Endothelial cell of umbilical vein (primary cell): ENCODE data around the gene PHKA2. TPM values are rescaled to one million over a fixed set of nuclear protein-coding genes. Genes with fewer than 3 reads are reported as not detected.

Source experiments
- BruUV-seq: library from RNA; stranded (reverse); fragments of 400-500 nt; replicated peaks from 2 replicates; lab custom pipeline; 2021; lab: Mats Ljungman, UMichigan
- CTCF ChIA-PET: fragments of 300-600, 350-600 bp; sonication (Branson Sonifier 250); formaldehyde crosslinking; loops from one replicate; lab custom pipeline; 2021; ENCODE audit warnings: antibody characterized with exemption, inconsistent platforms; lab: Charles Lee
- POLR2A ChIA-PET: fragments of 300-600, 350-600 bp; sonication (Branson Sonifier 250); formaldehyde crosslinking; loops from one replicate; lab custom pipeline; 2021; ENCODE audit warnings: antibody characterized with exemption, inconsistent platforms; lab: Charles Lee
- DNase-seq: peaks from one replicate; pipeline ENCODE4 v3.0.0-alpha.2; 2011; ENCODE audit warnings: low read depth, low spot score
- FAIRE-seq: peaks from 2 replicates; lab custom pipeline; 2011; peaks lifted over from hg19 to GRCh38; lab: Jason Lieb, UNC
- H2AFZ ChIP-seq: 2 replicates; pipeline ENCODE4 v1.6.0; 2012; ENCODE audit warnings: low read depth, low read length, control low read depth, inconsistent platforms
- H3K27ac ChIP-seq: 2 replicates; pipeline ENCODE4 v1.5.1; 2011; ENCODE audit warnings: low read depth, mild to moderate bottlenecking, control low read depth, low read length, moderate library complexity; ENCODE audit not compliant: insufficient read depth
- H3K27me3 ChIP-seq, 2 experiments: 2 replicates each; pipeline versions ENCODE4 v1.6.0 to v1.6.1; 2011; ENCODE audit warnings: low read length in 2 of 2, mixed read lengths in 1 of 2; ENCODE audit not compliant: control insufficient read depth in 2 of 2, insufficient read depth in 2 of 2
- H3K36me3 ChIP-seq, 2 experiments: 2 replicates in 1 of 2; 3 replicates in 1 of 2; pipeline ENCODE4 v1.5.1; 2011; ENCODE audit warnings: low read length in 2 of 2, mild to moderate bottlenecking in 1 of 2, moderate library complexity in 1 of 2; ENCODE audit not compliant: control insufficient read depth in 2 of 2, insufficient read depth in 2 of 2; ENCODE audit errors: extremely low read depth in 1 of 2
- H3K4me1 ChIP-seq: 3 replicates; pipeline ENCODE4 v1.5.1; 2011; ENCODE audit warnings: mild to moderate bottlenecking, low read length; ENCODE audit not compliant: control insufficient read depth, insufficient read depth; ENCODE audit errors: extremely low read depth
- H3K4me2 ChIP-seq: 2 replicates; pipeline ENCODE4 v1.6.1; 2011; ENCODE audit warnings: low read length, control low read depth, mixed read lengths; ENCODE audit not compliant: insufficient read depth
- H3K4me3 ChIP-seq, 3 experiments: fragments of 200-600 bp in 1 of 3; sonication (generic), shearing (Covaris generic) in 1 of 3; replicated peaks in 1 of 3; 2 replicates each; pipeline ENCODE4 v1.5.1; 2011 to 2016; ENCODE audit warnings: control low read depth in 3 of 3, low read length in 3 of 3, mild to moderate bottlenecking in 2 of 3, inconsistent platforms in 1 of 3, low read depth in 1 of 3, moderate library complexity in 1 of 3; ENCODE audit not compliant: insufficient read depth in 1 of 3
- H3K79me2 ChIP-seq: 2 replicates; pipeline ENCODE4 v1.6.0; 2012; ENCODE audit warnings: low read length, inconsistent platforms; ENCODE audit not compliant: control insufficient read depth, insufficient read depth
- H3K9ac ChIP-seq: replicated peaks from 2 replicates; pipeline ENCODE3; 2011; ENCODE audit warnings: low read length, control low read depth; ENCODE audit not compliant: insufficient read depth; ENCODE audit errors: extremely low read depth
- H3K9me1 ChIP-seq: replicated peaks from 3 replicates; pipeline ENCODE4 v1.6.0; 2011; ENCODE audit warnings: mild to moderate bottlenecking, low read length; ENCODE audit not compliant: control insufficient read depth, insufficient read depth; ENCODE audit errors: extremely low read depth
- H3K9me3 ChIP-seq: replicated peaks from 2 replicates; pipeline ENCODE4 v1.5.1; 2012; ENCODE audit warnings: low read length, inconsistent platforms; ENCODE audit not compliant: control insufficient read depth, insufficient read depth
- H4K20me1 ChIP-seq: replicated peaks from 2 replicates; pipeline ENCODE3; 2011; ENCODE audit warnings: mild to moderate bottlenecking, low read length; ENCODE audit not compliant: control insufficient read depth, insufficient read depth; ENCODE audit errors: extremely low read depth
- CTCF ChIP-seq, 2 donors: IDR thresholded peaks; 1 replicate in 1 of 2; 2 replicates in 1 of 2; pipeline ENCODE4 v1.5.1; 2011; ENCODE audit warnings: low read length in 2 of 2, mild to moderate bottlenecking in 2 of 2, moderate library complexity in 2 of 2, control low read depth in 1 of 2, inconsistent platforms in 1 of 2, low read depth in 1 of 2; ENCODE audit not compliant: insufficient read depth in 1 of 2; ENCODE audit errors: extremely low read depth in 1 of 2
- EZH2 ChIP-seq: IDR thresholded peaks from 2 replicates; pipeline ENCODE4 v1.6.1; 2012; ENCODE audit warnings: borderline replicate concordance, low read depth, mild to moderate bottlenecking, moderate library complexity, low read length, inconsistent platforms; ENCODE audit not compliant: severe bottlenecking
- FOS ChIP-seq: IDR thresholded peaks from 2 replicates; pipeline ENCODE4 v1.6.1; 2011; ENCODE audit warnings: mild to moderate bottlenecking, low read length, moderate library complexity, borderline replicate concordance; ENCODE audit not compliant: insufficient read depth
- GATA2 ChIP-seq: IDR thresholded peaks from 2 replicates; pipeline ENCODE4 v1.7.0; 2011; ENCODE audit warnings: low read depth, mild to moderate bottlenecking, moderate library complexity, mixed read lengths, low read length; ENCODE audit not compliant: insufficient read length, insufficient read depth
- JUN ChIP-seq: IDR thresholded peaks from 2 replicates; pipeline ENCODE4 v1.6.1; 2011; ENCODE audit warnings: borderline replicate concordance, low read depth; ENCODE audit not compliant: insufficient read length, insufficient read depth
- MYC ChIP-seq: IDR thresholded peaks from one replicate; pipeline ENCODE4 v1.6.1; 2011; ENCODE audit warnings: mild to moderate bottlenecking, low read depth, low read length
- POLR2A ChIP-seq: IDR thresholded peaks from 2 replicates; pipeline ENCODE4 v1.6.1; 2012; ENCODE audit warnings: low read depth, mild to moderate bottlenecking, control low read depth, low read length
- POLR2AphosphoS5 ChIP-seq: IDR thresholded peaks from 2 replicates; pipeline ENCODE4 v1.6.1; 2012; ENCODE audit warnings: low read depth, mild to moderate bottlenecking, control low read depth, low read length, moderate library complexity; ENCODE audit not compliant: insufficient read depth
- dilution Hi-C: fragments of 300-500 bp; cut with MboI; formaldehyde crosslinking; loops from one replicate; pipeline ENCODE4 v1.15.0; 2019; ENCODE audit warnings: low sequenced_read_pairs; ENCODE audit not compliant: extremely low pct_ligation_motif_present
- intact Hi-C: fragments of 100-400 bp; cut with micrococcal nuclease; formaldehyde crosslinking; loops from one replicate; pipeline ENCODE4 v1.10.0; 2022
- polyA plus RNA-seq, 4 experiments: library from polyadenylated mRNA; depleted of rRNA in 3 of 4; stranded (reverse) in 3 of 4; unstranded in 1 of 4; fragments of >200 nt; gene quantifications; 2 replicates each; pipeline versions ENCODE4 v1.2.1 to v1.2.3, GENCODE V29; 2011 to 2012; ENCODE audit warnings: missing spikeins in 1 of 4
- total RNA-seq: library from RNA; stranded (reverse); gene quantifications from 2 replicates; pipeline ENCODE4 v1.2.3, GENCODE V29; 2021
- TF ChIP-seq, protein P1 (sequence below): IDR thresholded peaks from 2 replicates; pipeline ENCODE4 v1.6.1; 2011; ENCODE audit not compliant: insufficient read depth, insufficient read length

The PHKA2 gene
- total and polyA plus RNA-seq, 2 donors (not counting 3 experiments of a cell fraction or from before 2014, with no cell fraction given), result 16.7 to 17.1 TPM

DNA sequence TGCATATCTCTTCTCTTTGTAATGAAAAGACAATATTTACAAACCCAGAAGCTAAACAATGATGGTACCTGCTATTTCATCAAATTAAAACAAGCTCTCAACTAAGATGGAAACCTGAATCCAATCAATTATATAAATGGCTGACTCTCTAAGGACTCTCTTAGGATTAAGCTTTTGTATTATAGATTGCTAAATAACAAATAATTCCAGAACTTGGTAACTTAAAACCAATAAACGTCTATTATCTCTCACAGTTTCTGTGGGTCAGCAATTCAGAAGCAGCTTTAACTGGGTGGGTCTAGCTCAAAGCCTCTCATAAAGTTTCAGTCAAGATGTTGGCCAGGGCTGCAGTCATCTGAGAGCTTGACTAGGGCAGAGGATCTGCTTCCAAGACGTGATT lies 12.4 kb downstream of the PHKA2 start:
- dilution Hi-C loops (no loop called here), intact Hi-C loops (no loop called here)
- no peak overlapping the region for H3K27ac ChIP-seq
- ChIA-PET POLR2A (no interaction called here), CTCF (interaction anchor here (1.1 kb wide), 1 partner anchor 25 kb away, joined by 3 read pairs; no protein-coding TSS in a partner anchor)
- no peaks in the 10 kb centered on the region for H3K9me3 ChIP-seq
- no peak overlapping the region for H2AFZ ChIP-seq
- H3K4me1 ChIP-seq, result peaks cover 3% of the 10 kb centered on the region
- H3K4me2 ChIP-seq, result no peak overlapping the region
- H3K27me3 ChIP-seq, result no peaks in the 10 kb centered on the region
- H3K4me3 ChIP-seq, result no peak overlapping the region
- no peak overlapping the region for H3K9ac ChIP-seq
- H3K9me1 ChIP-seq, result no peaks in the 10 kb centered on the region
- no TSS peak for BruUV-seq
- H3K36me3 ChIP-seq, result no peaks in the 10 kb centered on the region
- no peak for FAIRE-seq
- no peak for TF ChIP-seq POLR2A
- no peak for TF ChIP-seq CTCF (IDR thresholded peaks at IDR 0.05; ENCODE audit: extremely low read depth in 1 of 2, insufficient read depth in 1 of 2, low read depth in 1 of 2, low read length in 2 of 2)
- no peak for TF ChIP-seq EZH2
- no peak for TF ChIP-seq GATA2
- no peak for TF ChIP-seq FOS
- no peak for TF ChIP-seq MYC
- no peaks in the 10 kb centered on the region for H3K79me2 ChIP-seq
- DNase-seq, result no peak
- H4K20me1 ChIP-seq, result no peaks in the 10 kb centered on the region

DNA sequence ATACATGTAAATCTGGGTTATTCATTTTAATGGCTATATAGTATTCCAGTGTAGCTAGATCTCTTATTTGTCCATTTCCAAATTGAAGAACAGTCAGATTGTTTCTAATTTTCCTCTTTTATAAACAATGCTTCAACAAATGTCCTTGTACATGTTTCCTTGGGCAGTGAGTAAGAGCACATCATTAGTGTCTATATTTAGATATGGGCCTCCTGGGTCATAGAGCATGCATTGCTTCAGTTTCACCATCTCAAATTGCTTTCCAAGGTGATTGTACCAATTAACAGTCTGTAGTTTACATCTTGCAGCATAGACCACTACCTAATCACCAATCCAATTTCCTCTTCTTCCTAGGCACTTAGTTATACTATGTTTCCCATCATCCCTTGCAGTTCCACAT lies 13.4 kb downstream of the PHKA2 start:
- no peak overlapping the region for H3K9ac ChIP-seq

More for the DNA sequence above, 13.4 kb downstream of the PHKA2 start:
- Histone ChIP-seq H3K27ac (no peak overlapping the region), H3K4me2 (no peak overlapping the region), H3K9me3 (no peaks in the 10 kb centered on the region), H3K79me2 (no peaks in the 10 kb centered on the region), H3K4me3 (no peak overlapping the region), H3K9me1 (no peaks in the 10 kb centered on the region), H3K4me1 (peaks cover 3% of the 10 kb centered on the region), H2AFZ (no peak overlapping the region), H4K20me1 (no peaks in the 10 kb centered on the region), H3K36me3 (no peaks in the 10 kb centered on the region), H3K27me3 (no peaks in the 10 kb centered on the region)
- ChIA-PET CTCF (no interaction called here), POLR2A (no interaction called here)
- dilution Hi-C loops, result no loop called here
- TF ChIP-seq, protein P1, sequence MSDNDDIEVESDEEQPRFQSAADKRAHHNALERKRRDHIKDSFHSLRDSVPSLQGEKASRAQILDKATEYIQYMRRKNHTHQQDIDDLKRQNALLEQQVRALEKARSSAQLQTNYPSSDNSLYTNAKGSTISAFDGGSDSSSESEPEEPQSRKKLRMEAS, result no peak
- TF ChIP-seq JUN (no peak), FOS (no peak), MYC (no peak), POLR2AphosphoS5 (no peak)
- DNase-seq (no peak), FAIRE-seq (no peak)
- intact Hi-C loops, result no loop called here
- BruUV-seq, result no TSS peak
